ENCODE results near the gene TRIM7.

- TF ChIP-seq CTCF (IDR thresholded peaks at IDR 0.05) (no peak), REST (IDR thresholded peaks at IDR 0.05; ENCODE audit: insufficient read depth in 1 of 2, low read depth in 2 of 2, low read length in 1 of 2) (no peak), TCF7L2 (IDR thresholded peaks at IDR 0.05; ENCODE audit: low read depth, low read length) (no peak)
These were observed 727 bp downstream of the TRIM7 start for GRCh38 chr5:181204113-181204825.
